LoVo (cell line): ENCODE data around the gene PNMA6E.

Source experiments
- DNase-seq: peaks from one replicate; pipeline ENCODE4 v3.0.0-alpha.2; 2016; ENCODE audit warnings: low spot score

PNMA6E gene

GRCh38 chrX:153435845-153436244 lies 34.7 kb upstream of the PNMA6E start:
- DNase-seq: no peak

GRCh38 chrX:153434801-153435200 lies 33.7 kb upstream of the PNMA6E start:
- DNase-seq: no peak

- DNase-seq: no peak
Measured at GRCh38 chrX:153433781-153434285, 32.7 kb upstream of the PNMA6E start.

- no peak for DNase-seq
Measured at GRCh38 chrX:153433161-153433680, 32.1 kb upstream of the PNMA6E start.

- DNase-seq: no peak
Measured at GRCh38 chrX:153430796-153431195, 29.6 kb upstream of the PNMA6E start.

- DNase-seq: no peak
Measured at GRCh38 chrX:153426204-153426603, 25.1 kb upstream of the PNMA6E start.

- no peak for DNase-seq
Measured at GRCh38 chrX:153423652-153424051, 22.5 kb upstream of the PNMA6E start.

- no peak for DNase-seq
Measured at GRCh38 chrX:153421856-153422255, 20.7 kb upstream of the PNMA6E start.

- no peak for DNase-seq
Measured at GRCh38 chrX:153420851-153421599, 19.9 kb upstream of the PNMA6E start.

GRCh38 chrX:153417637-153418036 lies 16.5 kb upstream of the PNMA6E start:
- DNase-seq: no peak

- DNase-seq: no peak
Measured at GRCh38 chrX:153416781-153417450, 15.8 kb upstream of the PNMA6E start.

- DNase-seq: no peak
Measured at GRCh38 chrX:153414856-153415510, 13.8 kb upstream of the PNMA6E start.

GRCh38 chrX:153413731-153414130 lies 12.6 kb upstream of the PNMA6E start:
- DNase-seq: no peak

- DNase-seq: no peak
Measured at GRCh38 chrX:153412746-153413720, 11.9 kb upstream of the PNMA6E start.

- no peak for DNase-seq
Measured at GRCh38 chrX:153411988-153412574, 10.9 kb upstream of the PNMA6E start.

- DNase-seq: no peak
Measured at GRCh38 chrX:153411255-153411987, 10.3 kb upstream of the PNMA6E start, which contains the start of gene ZFP92. ZFP92 (plus strand) TSS chrX:153411472; CDS start chrX:153418323, 6,851 bp downstream.

- DNase-seq: no peak
Measured at GRCh38 chrX:153410888-153411254, 9.7 kb upstream of the PNMA6E start.

- DNase-seq: no peak
Measured at GRCh38 chrX:153410373-153410772, 9.2 kb upstream of the PNMA6E start.

- DNase-seq: no peak
Measured at GRCh38 chrX:153409414-153410101, 8.4 kb upstream of the PNMA6E start.

- DNase-seq: no peak
Measured at GRCh38 chrX:153408871-153409351, 7.8 kb upstream of the PNMA6E start.
